Keratinocyte (primary cell): ENCODE results near the gene DPH6. TPM values are rescaled to one million over a fixed set of nuclear protein-coding genes. Genes with fewer than 3 reads are reported as not detected.

Source experiments
- DNase-seq: peaks from one replicate; pipeline ENCODE4 v3.0.0-alpha.2; 2011; ENCODE audit warnings: low read depth, missing footprints, low spot score
- FAIRE-seq: peaks from 2 replicates; lab custom pipeline; 2011; peaks lifted over from hg19 to GRCh38; lab: Jason Lieb, UNC
- H2AFZ ChIP-seq: 2 replicates; pipeline ENCODE4 v1.6.0; 2012; ENCODE audit warnings: low read length, control low read depth, inconsistent platforms; ENCODE audit not compliant: control insufficient read depth
- H3K27ac ChIP-seq: 2 replicates; pipeline ENCODE4 v1.5.1; 2011; ENCODE audit warnings: low read length; ENCODE audit not compliant: control insufficient read depth, insufficient read depth
- H3K27me3 ChIP-seq: 3 replicates; pipeline ENCODE4 v1.6.0; 2011; ENCODE audit warnings: low read length; ENCODE audit not compliant: control insufficient read depth, insufficient read depth; ENCODE audit errors: extremely low read depth
- H3K36me3 ChIP-seq, 2 experiments: 2 replicates in 1 of 2; 3 replicates in 1 of 2; pipeline ENCODE4 v1.5.1; 2011; ENCODE audit warnings: low read length in 2 of 2, mild to moderate bottlenecking in 1 of 2; ENCODE audit not compliant: control insufficient read depth in 2 of 2, insufficient read depth in 2 of 2; ENCODE audit errors: extremely low read depth in 1 of 2
- H3K4me1 ChIP-seq: 3 replicates; pipeline ENCODE4 v1.5.1; 2011; ENCODE audit warnings: low read length; ENCODE audit not compliant: control insufficient read depth, insufficient read depth; ENCODE audit errors: extremely low read depth
- H3K4me2 ChIP-seq: 3 replicates; pipeline ENCODE4 v1.6.0; 2011; ENCODE audit warnings: low read depth, low read length; ENCODE audit not compliant: control insufficient read depth, insufficient read depth; ENCODE audit errors: extremely low read depth
- H3K4me3 ChIP-seq, 3 experiments: fragments of 200-600 bp in 1 of 3; sonication (generic) in 1 of 3; 2 replicates in 2 of 3; 3 replicates in 1 of 3; pipeline ENCODE4 v1.5.1; 2011 to 2016; ENCODE audit warnings: low read length in 3 of 3, mild to moderate bottlenecking in 3 of 3, control low read depth in 2 of 3, inconsistent platforms in 1 of 3, low read depth in 1 of 3, mixed read lengths in 1 of 3, mixed run types in 1 of 3, moderate library complexity in 1 of 3; ENCODE audit not compliant: control insufficient read depth in 2 of 3, insufficient read depth in 2 of 3; ENCODE audit errors: extremely low read depth in 1 of 3
- H3K79me2 ChIP-seq: 2 replicates; pipeline ENCODE4 v1.6.0; 2012; ENCODE audit warnings: low read length; ENCODE audit not compliant: control insufficient read depth, insufficient read depth
- H3K9ac ChIP-seq: 3 replicates; pipeline ENCODE4 v1.6.0; 2011; ENCODE audit warnings: low read length; ENCODE audit not compliant: control insufficient read depth, insufficient read depth; ENCODE audit errors: extremely low read depth
- H3K9me1 ChIP-seq: 3 replicates; pipeline ENCODE4 v1.6.0; 2011; ENCODE audit warnings: low read length; ENCODE audit not compliant: control insufficient read depth, insufficient read depth; ENCODE audit errors: extremely low read depth
- H3K9me3 ChIP-seq: 2 replicates; pipeline ENCODE4 v1.5.1; 2012; ENCODE audit warnings: low read depth, low read length; ENCODE audit not compliant: control insufficient read depth
- H4K20me1 ChIP-seq: 3 replicates; pipeline ENCODE4 v1.6.0; 2011; ENCODE audit warnings: low read length; ENCODE audit not compliant: control insufficient read depth, insufficient read depth; ENCODE audit errors: extremely low read depth
- EZH2 ChIP-seq: IDR thresholded peaks from one replicate; pipeline ENCODE4 v1.6.1; 2012; ENCODE audit warnings: inconsistent platforms, mild to moderate bottlenecking, low read length, moderate library complexity
- dilution Hi-C: fragments of 300-500 bp; cut with MboI; formaldehyde crosslinking; loops from one replicate; pipeline ENCODE4 v1.7.0; 2020; ENCODE audit warnings: low sequenced_read_pairs; ENCODE audit not compliant: extremely low pct_ligation_motif_present
- polyA plus RNA-seq, 5 experiments: library from polyadenylated mRNA; depleted of rRNA in 3 of 5; stranded (reverse) in 3 of 5; stranded (forward) in 1 of 5; unstranded in 1 of 5; fragments of >200 nt; gene quantifications; 1 replicate in 1 of 5; 2 replicates in 3 of 5; 3 replicates in 1 of 5; pipeline versions ENCODE4 v1.2.1 to v1.2.3, GENCODE V29; 2011 to 2012; ENCODE audit warnings: missing spikeins in 2 of 5, low read depth in 1 of 5, low replicate concordance in 1 of 5
- TF ChIP-seq, protein P1 (sequence below), 3 experiments: IDR thresholded peaks in 1 of 3; conservative IDR thresholded peaks in 1 of 3; optimal IDR thresholded peaks in 1 of 3; 2 replicates in 2 of 3; 3 replicates in 1 of 3; pipeline versions ENCODE3 to v1.5.1; 2011; ENCODE audit warnings: low read length in 3 of 3, mild to moderate bottlenecking in 3 of 3, moderate library complexity in 2 of 3, control low read depth in 1 of 3, inconsistent platforms in 1 of 3; ENCODE audit not compliant: insufficient read depth in 2 of 3; ENCODE audit errors: extremely low read depth in 1 of 3

The DPH6 gene
- polyA plus RNA-seq, 1 donor (not counting 4 experiments of a cell fraction or from before 2014, with no cell fraction given): 13.6 TPM

DNA sequence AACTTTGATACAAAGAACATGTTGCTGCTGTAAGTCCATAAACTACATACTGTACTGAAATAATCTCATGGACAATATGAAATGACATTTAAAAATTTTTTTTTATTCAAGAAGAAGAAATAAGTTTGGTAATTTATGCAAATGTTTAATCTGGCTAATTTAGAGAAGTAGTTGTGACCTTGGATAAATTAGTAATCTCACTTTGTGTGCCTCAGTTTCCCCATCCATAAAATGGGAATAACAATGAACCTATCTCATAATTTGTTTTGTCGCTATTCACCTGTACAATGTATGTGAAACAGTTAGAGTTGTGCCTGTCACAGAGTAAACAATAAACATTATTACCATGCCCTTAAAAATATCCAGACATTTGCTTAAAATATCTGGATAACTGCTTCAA, 15.3 kb upstream of the DPH6 start:
- no peak for TF ChIP-seq EZH2
- TF ChIP-seq, protein P1, sequence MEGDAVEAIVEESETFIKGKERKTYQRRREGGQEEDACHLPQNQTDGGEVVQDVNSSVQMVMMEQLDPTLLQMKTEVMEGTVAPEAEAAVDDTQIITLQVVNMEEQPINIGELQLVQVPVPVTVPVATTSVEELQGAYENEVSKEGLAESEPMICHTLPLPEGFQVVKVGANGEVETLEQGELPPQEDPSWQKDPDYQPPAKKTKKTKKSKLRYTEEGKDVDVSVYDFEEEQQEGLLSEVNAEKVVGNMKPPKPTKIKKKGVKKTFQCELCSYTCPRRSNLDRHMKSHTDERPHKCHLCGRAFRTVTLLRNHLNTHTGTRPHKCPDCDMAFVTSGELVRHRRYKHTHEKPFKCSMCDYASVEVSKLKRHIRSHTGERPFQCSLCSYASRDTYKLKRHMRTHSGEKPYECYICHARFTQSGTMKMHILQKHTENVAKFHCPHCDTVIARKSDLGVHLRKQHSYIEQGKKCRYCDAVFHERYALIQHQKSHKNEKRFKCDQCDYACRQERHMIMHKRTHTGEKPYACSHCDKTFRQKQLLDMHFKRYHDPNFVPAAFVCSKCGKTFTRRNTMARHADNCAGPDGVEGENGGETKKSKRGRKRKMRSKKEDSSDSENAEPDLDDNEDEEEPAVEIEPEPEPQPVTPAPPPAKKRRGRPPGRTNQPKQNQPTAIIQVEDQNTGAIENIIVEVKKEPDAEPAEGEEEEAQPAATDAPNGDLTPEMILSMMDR (optimal IDR thresholded peaks at IDR 0.05 in 1 of 3, IDR thresholded peaks at IDR 0.05 in 1 of 3, conservative IDR thresholded peaks at IDR 0.05 in 1 of 3; ENCODE audit: extremely low read depth in 1 of 3, insufficient read depth in 2 of 3, low read length in 3 of 3): no peak
- Histone ChIP-seq H3K27me3 (no peaks in the 10 kb centered on the region), H3K27ac (no peak overlapping the region), H3K36me3 (no peaks in the 10 kb centered on the region), H2AFZ (no peak overlapping the region), H3K79me2 (no peaks in the 10 kb centered on the region), H4K20me1 (no peaks in the 10 kb centered on the region), H3K4me1 (peaks cover 15% of the 10 kb centered on the region), H3K9ac (no peak overlapping the region), H3K9me1 (no peaks in the 10 kb centered on the region), H3K9me3 (no peaks in the 10 kb centered on the region), H3K4me3 (no peak overlapping the region), H3K4me2 (no peak overlapping the region)
- DNase-seq: no peak
- no peak for FAIRE-seq
- dilution Hi-C loops: no loop called here

GRCh38 chr15:35560870-35561269, 14.9 kb upstream of the DPH6 start:
- Histone ChIP-seq H2AFZ (no peak overlapping the region), H3K9me3 (no peaks in the 10 kb centered on the region), H3K4me2 (no peak overlapping the region), H3K4me3 (no peak overlapping the region), H3K27ac (no peak overlapping the region), H3K9ac (no peak overlapping the region), H3K36me3 (no peaks in the 10 kb centered on the region), H3K79me2 (no peaks in the 10 kb centered on the region), H3K27me3 (no peaks in the 10 kb centered on the region), H3K4me1 (peaks cover 15% of the 10 kb centered on the region), H4K20me1 (no peaks in the 10 kb centered on the region), H3K9me1 (no peaks in the 10 kb centered on the region)
- TF ChIP-seq, protein P1 (optimal IDR thresholded peaks at IDR 0.05 in 1 of 3, IDR thresholded peaks at IDR 0.05 in 1 of 3, conservative IDR thresholded peaks at IDR 0.05 in 1 of 3; ENCODE audit: extremely low read depth in 1 of 3, insufficient read depth in 2 of 3, low read length in 3 of 3): no peak
- TF ChIP-seq EZH2: no peak
- dilution Hi-C loops: no loop called here
- DNase-seq (no peak), FAIRE-seq (no peak)
